Activated T-cell treated with anti-CD3 and anti-CD28 coated beads for 24 hours (primary cell): Measurements from ENCODE around the gene GANAB.
"Not testable (repeated sequence)": the region's sequence is repeated elsewhere in the genome, so short reads cannot be mapped to it uniquely, and the experiment has no call there.

Experiments
- DNase-seq: peaks from one replicate; pipeline ENCODE4 v3.0.0-alpha.2; 2020; ENCODE audit warnings: low read depth

Gene GANAB

GRCh38 chr11:62601372-62602140 lies 44.9 kb downstream of the GANAB start, which contains the start of gene MTA2:
TSS of gene MTA2 (minus strand) at chr11:62601865. CDS start at chr11:62601450, 415 bp downstream.
- DNase-seq: peak; percentile 100

DNA sequence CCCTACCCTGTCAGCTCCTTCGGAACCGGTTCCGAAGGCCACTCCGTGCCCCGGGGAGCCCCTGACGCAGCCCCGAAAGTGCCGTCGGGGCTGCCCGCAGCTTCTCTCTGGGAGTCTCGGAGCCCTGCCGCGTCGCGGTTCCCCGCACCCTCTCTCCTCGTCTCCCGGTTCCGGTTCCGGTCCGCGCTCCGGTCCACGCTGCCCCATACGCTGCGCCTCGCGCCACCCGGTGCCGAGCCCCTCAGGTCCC lies 45.4 kb downstream of the GANAB start:
- no peak for DNase-seq

DNA sequence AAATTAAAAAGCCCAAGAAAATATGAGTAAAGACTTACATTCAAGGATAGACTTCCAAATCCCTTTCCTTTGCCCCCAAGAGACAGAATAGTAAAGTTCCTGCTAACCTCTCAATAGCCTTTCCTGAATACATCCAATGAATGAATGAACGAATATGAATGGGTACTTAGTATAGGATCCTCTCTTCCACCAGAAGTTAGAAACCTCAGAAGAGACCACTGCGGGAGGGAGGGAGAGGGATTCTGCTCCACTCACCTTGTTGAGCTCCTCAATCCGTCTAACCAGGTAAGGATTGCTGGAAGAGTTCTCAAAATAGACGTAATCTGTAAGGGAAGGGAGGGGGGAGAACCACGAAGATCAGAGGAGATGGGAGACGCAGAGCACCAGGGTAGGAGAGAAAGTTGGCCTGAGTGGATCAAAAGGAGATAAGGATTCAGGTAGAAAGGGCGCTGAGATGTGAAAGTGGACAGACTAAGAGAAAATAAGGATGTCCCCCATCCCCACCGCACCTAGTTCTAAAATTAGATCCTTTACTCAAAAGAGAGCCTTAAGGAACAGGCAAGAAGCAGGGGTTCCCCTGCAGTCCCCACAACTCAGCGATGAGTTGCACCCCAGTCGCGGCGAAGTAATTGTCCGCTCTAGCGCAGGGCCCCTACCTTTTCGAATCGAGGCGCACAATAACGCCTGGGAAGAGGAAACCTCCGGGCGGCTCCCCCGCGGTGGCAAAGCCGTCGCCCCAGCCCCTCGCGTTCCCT lies 45.9 kb downstream of the GANAB start:
- DNase-seq: no peak

- DNase-seq: no peak
These were observed 46.5 kb downstream of the GANAB start for GRCh38 chr11:62599901-62600300.

DNA sequence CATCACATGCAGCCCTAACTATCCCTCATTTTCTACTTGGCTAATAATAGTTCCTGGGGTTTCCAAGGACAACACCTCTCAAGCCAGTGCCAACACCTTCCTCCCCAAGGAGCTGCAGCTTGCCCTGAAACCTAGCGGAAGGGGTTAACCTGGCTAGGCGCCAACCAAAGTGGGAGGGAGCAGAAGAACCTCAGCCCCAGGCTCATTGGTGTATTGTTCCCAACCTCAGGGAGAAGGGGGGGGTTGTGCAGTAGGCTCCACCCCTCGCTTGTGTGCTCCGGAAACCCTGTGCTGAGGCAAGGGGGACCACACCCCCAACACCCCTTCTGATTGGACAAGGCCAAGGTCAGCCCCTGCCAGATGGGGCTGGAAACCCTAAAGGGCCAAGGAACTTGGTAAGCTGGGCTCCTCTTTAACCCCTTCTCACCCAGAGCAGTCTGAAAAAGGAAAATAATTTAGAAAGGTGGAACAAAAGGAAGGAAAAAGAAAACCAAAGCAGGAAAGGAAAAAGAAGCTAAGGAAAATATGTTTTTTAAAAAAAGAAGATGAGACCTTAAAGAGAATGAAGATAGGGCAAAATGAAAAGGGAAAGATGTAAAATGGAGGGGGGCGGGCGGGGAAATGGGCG lies 47.2 kb downstream of the GANAB start:
- DNase-seq: peak; percentile 93

DNA sequence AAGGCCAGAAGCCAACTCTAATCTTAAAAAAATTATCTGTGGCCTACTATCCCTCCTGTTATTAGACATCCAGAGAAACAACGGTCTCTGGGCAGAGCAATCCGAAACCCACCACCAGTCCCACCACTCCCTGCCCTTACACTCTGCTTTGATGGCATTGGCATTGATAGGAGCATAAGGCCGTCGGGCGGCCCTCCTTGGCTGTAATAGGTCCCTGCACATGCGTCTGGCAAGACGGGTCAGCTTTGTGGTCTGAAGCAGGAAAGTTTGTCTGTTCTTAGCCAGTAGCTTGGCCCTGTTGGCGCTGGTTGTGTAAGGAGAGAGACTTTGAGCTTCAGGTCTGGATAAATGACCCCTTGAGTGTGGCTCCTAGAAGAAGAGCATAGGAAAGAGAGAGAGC lies 51.3 kb downstream of the GANAB start:
- no peak for DNase-seq

GRCh38 chr11:62593434-62594044 lies 52.9 kb downstream of the GANAB start:
- DNase-seq: peak; percentile 59

DNA sequence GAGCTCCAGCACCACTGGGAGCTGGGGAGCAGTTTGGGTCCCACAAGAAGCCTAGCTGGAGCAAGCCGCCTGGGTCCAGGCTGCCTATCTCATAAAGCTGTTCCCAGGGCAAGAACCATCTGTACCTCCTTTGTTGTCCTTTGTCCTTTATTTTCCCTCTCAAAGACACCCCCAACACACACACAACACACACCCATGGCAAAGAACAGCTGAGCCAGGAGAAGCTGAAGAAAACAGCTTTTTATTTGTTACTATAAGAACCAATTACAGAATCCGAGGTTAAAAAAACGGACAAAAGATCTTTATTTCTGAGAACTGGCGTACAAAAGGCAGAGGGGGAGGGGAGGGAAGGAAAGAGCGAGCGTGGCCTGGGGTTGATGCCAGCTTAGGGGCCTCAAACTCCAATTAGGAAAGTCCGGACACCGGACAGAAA lies 53.4 kb downstream of the GANAB start:
- no peak for DNase-seq

DNA sequence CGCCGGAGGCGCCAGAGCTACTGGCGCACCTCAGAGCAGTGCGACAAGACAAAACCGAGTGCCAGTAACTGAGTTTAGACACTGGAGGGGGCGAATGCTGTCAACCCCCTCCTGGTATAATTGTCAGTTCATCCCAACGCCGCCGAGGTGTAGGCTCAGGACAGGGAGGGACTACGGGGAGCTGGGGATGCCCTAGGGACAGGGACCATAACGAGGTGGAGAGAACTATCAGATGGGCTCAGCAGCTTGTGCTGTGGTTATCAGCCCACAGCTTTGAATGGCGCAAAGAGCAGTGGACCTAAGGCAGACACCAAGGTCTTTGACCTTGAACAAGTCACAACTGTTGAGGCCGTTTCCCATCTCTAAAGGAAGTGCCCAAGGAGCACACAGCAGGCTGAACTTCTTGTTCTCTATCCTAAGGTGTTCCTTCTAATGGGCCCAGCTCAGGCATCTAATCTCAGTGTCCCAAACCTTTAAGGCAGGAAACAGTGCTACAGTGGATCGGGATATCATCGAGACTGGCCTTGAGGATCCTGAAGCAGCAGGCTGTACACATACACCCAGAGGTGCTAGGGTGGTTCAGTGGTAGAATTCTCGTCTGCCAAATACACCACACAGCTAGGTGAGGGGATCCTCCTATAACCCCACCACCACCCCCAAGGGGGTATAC lies 54.1 kb downstream of the GANAB start:
- no peak for DNase-seq

DNA sequence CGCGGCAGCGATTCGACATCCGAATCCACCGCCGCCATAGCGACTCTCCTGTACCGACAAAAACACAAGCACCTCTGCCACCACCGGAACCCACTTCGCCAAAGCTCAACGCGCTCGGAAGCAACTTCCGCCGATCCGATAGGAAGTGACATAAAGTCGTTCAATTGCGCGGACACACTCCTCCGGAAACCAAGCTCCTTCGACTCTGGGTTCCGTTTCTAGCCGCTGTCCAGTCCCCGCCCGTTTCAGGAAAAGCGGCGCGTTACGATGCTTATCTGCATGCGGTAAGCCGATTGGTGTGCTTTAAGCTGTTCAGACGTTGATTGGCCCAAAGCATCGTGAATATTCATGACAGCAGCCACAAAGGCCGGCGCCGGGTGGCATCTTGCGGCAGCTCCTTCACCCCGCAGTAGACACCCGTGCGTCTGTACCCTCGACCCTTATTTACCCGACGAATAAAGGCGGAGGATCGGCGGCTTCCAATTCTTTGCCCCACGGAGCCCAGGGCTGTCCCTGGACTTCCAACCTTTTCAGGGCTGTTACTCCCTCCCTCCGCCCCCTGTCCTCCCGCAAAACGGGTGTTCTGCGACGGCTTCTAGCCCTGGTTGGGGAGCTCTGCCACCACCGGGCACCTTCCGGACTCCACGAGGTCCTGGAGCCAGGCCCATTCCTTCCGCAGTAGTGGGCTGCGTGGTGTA lies 54.8 kb downstream of the GANAB start, which contains the start of gene TUT1:
TUT1 (minus strand) TSS at position 76 of the 698 bp plus-strand sequence; CDS start at position 38, 38 bp downstream.
- DNase-seq: peak; percentile 96

DNA sequence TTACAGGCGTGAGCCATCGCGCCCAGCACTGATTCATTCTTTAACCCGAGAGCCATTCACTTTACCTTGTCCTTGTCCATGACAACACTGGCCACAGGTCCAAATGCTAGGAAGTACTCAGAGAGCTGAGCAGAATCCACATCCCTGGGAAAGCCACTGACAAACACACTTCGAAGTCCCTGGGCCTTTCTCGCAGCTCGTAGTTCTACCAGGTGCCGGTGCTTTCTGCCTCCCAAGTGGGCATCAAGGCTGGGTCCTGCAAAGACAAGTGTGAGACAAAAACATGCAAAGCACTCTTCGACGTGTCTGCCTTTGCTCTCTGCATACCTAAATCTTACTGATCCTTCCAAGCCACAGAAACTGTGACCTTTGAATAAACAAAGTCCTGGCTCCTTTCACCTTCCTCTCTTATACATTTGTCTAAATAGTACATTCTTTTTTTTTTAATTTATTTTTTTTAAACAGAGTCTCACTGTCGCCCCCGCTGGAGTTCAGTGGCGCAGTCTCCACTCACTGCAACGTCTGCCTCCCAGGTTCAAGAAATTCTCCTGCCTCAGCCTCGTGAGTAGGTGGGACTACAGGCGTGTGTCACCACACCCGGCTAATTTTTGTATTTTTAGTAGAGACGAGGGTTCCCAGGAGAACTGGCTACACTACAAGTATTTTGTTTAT lies 57.3 kb downstream of the GANAB start:
- DNase-seq: no peak

DNA sequence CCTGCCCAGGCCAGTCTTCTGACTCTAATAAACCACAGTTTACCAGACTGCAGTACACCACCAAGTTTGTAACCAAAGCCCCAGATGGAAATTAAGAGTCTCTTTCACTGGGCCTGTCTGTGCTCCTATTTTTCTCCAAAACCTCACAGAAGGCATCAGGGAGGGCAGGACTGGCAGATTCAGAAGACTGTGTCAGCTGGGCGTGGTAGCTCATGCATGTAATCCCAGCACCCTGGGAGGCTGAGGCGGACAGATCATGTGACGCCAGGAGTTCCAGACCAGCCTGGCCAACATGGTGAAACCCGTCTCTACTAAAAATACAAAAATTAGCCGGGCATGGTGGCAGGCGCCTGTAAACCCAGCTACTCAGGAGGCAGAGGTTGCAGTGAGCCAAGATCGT lies 61.1 kb downstream of the GANAB start:
- DNase-seq: not testable (repeated sequence)

DNA sequence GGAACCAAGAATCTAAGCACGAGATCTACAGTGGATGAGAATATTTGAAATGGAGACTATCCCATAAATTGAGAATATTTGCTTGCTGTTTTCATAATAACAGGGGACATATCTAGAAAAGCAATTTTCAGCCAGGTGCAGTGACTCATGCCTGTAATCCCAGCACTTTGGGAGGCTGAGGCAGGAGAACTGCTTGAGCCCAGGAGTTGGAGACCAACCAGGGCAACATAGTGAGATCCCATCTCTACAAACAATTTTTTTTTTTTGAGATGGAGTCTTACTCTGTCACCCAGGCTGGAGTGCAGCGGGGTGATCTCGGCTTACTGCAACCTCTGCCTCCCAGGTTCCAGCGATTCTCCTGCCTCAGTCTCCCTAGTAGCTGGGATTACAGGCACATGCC lies 64.7 kb downstream of the GANAB start:
- not testable (repeated sequence) for DNase-seq

GRCh38 chr11:62580959-62581715 lies 65.3 kb downstream of the GANAB start:
- DNase-seq: no peak

DNA sequence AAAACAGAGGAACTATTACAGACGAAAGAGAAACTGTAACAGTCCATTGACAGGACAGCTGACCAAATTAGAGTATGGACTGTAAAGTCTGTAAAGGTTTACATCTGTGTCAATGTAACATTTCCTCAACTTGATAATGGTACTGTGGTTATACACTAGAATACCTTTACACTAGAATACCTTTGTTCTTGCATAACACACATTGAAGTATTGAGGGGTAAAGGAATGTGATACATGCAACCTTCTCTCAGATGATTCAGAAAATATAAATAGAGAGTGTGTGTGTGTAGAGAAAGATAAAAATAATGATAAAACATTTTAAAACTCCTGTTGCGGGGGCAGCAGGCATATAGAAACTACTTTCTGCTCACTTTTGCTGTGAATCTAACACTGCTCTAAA lies 67.2 kb downstream of the GANAB start:
- DNase-seq: no peak

DNA sequence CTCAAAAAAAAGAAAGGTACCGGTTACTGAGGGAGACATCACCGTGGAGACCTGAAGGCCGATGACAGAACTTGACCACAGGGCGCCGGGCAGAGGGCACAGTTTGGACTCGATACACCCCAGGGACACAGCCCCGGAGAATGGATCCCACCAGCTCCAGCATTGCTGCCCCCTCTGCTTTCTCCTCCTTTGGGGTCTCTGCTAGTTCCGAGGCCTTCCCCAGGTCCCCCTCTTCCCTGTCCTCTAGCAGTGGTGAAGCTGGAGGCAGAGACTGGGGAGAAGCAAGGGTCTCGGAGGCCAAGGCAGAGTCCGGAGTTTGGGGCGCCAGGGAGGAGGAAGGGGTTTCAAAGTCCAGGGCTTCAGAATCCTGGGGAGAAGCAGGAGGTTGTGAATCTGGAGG lies 67.9 kb downstream of the GANAB start:
- no peak for DNase-seq

DNA sequence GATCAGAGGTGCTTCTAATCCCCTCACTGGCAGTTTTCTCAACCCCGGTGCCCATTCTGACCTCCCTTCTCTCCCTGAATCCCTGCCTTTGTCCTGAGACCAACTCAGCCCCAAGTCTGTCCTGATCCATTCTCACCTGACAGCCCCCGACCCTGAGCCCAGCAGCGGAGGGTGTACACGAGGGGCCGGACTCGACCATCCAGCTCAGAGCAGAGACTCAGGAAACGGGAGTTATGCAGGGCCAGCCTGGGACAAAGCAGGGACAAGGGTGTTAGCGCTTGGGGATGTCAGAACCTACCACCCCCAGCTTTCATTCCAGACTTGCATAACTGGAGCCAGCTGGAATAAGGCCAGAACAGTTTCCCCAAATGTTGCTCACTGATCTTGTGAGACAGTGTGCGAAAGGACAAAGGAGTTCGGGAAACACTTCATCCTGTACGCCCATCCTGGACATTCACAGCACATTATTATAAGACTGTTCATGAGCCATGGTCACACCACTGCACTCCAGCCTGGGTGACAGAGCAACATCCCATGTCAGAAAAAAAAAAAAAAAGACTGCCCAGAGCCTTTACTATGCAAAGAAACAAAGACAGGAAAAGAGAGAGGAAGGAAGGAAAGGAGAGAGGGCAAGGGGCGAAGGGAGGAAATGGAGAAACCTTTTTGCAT lies 69.2 kb downstream of the GANAB start:
- no peak for DNase-seq

- no peak for DNase-seq
These were observed 70.6 kb downstream of the GANAB start for GRCh38 chr11:62575837-62576236.

DNA sequence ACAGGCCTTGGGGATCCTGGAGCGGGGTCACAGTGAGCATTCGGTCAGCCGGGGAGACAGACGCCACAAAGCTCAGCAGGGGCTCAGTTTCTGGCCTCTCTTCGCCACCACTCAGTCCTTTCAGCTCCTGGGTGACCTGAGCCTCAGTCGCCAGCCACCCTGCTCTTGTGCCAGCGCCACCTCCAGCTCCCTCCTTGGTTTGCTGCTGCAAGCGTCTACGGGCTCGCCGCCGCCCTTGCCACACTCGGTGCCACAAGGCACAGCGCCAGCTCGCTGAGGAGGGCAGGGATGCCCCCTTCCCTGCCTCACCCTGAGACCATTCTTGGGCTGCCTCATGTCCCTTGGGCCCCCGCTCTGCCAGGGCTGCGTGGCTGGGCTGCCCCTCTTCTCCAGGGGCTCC lies 71.3 kb downstream of the GANAB start:
- DNase-seq: no peak
